SK-N-SH treated with all-trans-retinoic acid at 6 μM for 48 hours (cell line): ENCODE results near the gene NTSR1.

Experiments
- ATAC-seq: fragments of 200-7000 bp; cut with Tn5 transposase; 3 replicates; pipeline ENCODE4 v1.9.1; 2020; ENCODE audit warnings: mild to moderate bottlenecking, moderate library complexity
- ARNTL ChIP-seq: fragments of 450-650 bp; formaldehyde crosslinking; IDR thresholded peaks from 2 replicates; pipeline ENCODE4 v1.5.0; 2020; ENCODE audit warnings: low read depth, mild to moderate bottlenecking, moderate library complexity, borderline replicate concordance
- BACH2 ChIP-seq: fragments of 250-450 bp; sonication (Bioruptor Pico); IDR thresholded peaks from 2 replicates; pipeline ENCODE4 v1.9.0; 2021; ENCODE audit warnings: mild to moderate bottlenecking, borderline replicate concordance
- CREB5 ChIP-seq: fragments of 250-450 bp; sonication (Bioruptor Pico); IDR thresholded peaks from 2 replicates; pipeline ENCODE4 v1.5.1; 2020; ENCODE audit warnings: low read depth, mild to moderate bottlenecking, moderate library complexity
- CSDC2 ChIP-seq: fragments of 250-450 bp; sonication (Bioruptor Pico); IDR thresholded peaks from 2 replicates; pipeline ENCODE4 v1.5.0; 2020; ENCODE audit warnings: mild to moderate bottlenecking, moderate library complexity
- GLIS3 ChIP-seq: fragments of 250-450 bp; sonication (Bioruptor Pico); IDR thresholded peaks from 2 replicates; pipeline ENCODE4 v1.5.0; 2020; ENCODE audit warnings: mild to moderate bottlenecking, moderate library complexity
- ISL1 ChIP-seq: fragments of 250-450 bp; sonication (Bioruptor Pico); IDR thresholded peaks from 2 replicates; pipeline ENCODE4 v2.1.2; 2022; ENCODE audit warnings: mild to moderate bottlenecking, moderate library complexity
- OSR1 ChIP-seq: fragments of 250-450 bp; sonication (Bioruptor Pico); IDR thresholded peaks from 2 replicates; pipeline ENCODE4 v1.8.0; 2022; ENCODE audit warnings: moderate library complexity, mild to moderate bottlenecking, inconsistent platforms
- PPARA ChIP-seq: fragments of 250-450 bp; sonication (Bioruptor Pico); IDR thresholded peaks from 2 replicates; pipeline ENCODE4 v1.5.0; 2020; ENCODE audit warnings: mild to moderate bottlenecking, borderline replicate concordance
- RARB ChIP-seq: fragments of 250-450 bp; sonication (Bioruptor Pico); IDR thresholded peaks from 2 replicates; pipeline ENCODE4 v1.8.0; 2021; ENCODE audit warnings: mild to moderate bottlenecking, moderate library complexity
- SNAI2 ChIP-seq: fragments of 250-450 bp; sonication (Bioruptor Pico); IDR thresholded peaks from 2 replicates; pipeline ENCODE4 v1.5.0; 2020; ENCODE audit warnings: mild to moderate bottlenecking, moderate library complexity
- TCF4 ChIP-seq: fragments of 250-450 bp; sonication (Bioruptor Pico); IDR thresholded peaks from 2 replicates; pipeline ENCODE4 v1.8.0; 2021; ENCODE audit warnings: mild to moderate bottlenecking, moderate library complexity, borderline replicate concordance
- TOX ChIP-seq: fragments of 250-450 bp; sonication (Bioruptor Pico); IDR thresholded peaks from 2 replicates; pipeline ENCODE4 v1.8.0; 2021; ENCODE audit warnings: mild to moderate bottlenecking, moderate library complexity, borderline replicate concordance
- TSHZ2 ChIP-seq: fragments of 250-450 bp; sonication (Bioruptor Pico); IDR thresholded peaks from 2 replicates; pipeline ENCODE4 v1.5.0; 2020; ENCODE audit warnings: mild to moderate bottlenecking, moderate library complexity
- ZC3H10 ChIP-seq: fragments of 250-450 bp; sonication (Bioruptor Pico); IDR thresholded peaks from 2 replicates; pipeline ENCODE4 v1.5.1; 2021; ENCODE audit warnings: mild to moderate bottlenecking, moderate library complexity
- ZFP3 ChIP-seq: fragments of 250-450 bp; sonication (Bioruptor Pico); IDR thresholded peaks from 2 replicates; pipeline ENCODE4 v1.5.0; 2020; ENCODE audit warnings: mild to moderate bottlenecking, moderate library complexity
- ZFP30 ChIP-seq: fragments of 450-650 bp; formaldehyde crosslinking; IDR thresholded peaks from 2 replicates; pipeline ENCODE4 v1.5.0; 2022; ENCODE audit warnings: mild to moderate bottlenecking, moderate library complexity
- ZNF565 ChIP-seq: fragments of 450-650 bp; formaldehyde crosslinking; conservative IDR thresholded peaks from 2 replicates; pipeline ENCODE4 v1.5.0; 2020; ENCODE audit warnings: low read depth, mild to moderate bottlenecking, moderate library complexity
- ZNF70 ChIP-seq: fragments of 450-650 bp; formaldehyde crosslinking; IDR thresholded peaks from 2 replicates; pipeline ENCODE4 v1.5.0; 2020; ENCODE audit warnings: mild to moderate bottlenecking, moderate library complexity
- ZNF8 ChIP-seq: fragments of 450-650 bp; formaldehyde crosslinking; IDR thresholded peaks from 2 replicates; pipeline ENCODE4 v1.5.0; 2020; ENCODE audit warnings: mild to moderate bottlenecking, moderate library complexity
- TF ChIP-seq, protein P1 (sequence below): fragments of 250-450 bp; sonication (Bioruptor Pico); IDR thresholded peaks from 2 replicates; pipeline ENCODE4 v1.8.0; 2020; ENCODE audit warnings: mild to moderate bottlenecking, moderate library complexity, borderline replicate concordance
- TF ChIP-seq, protein P2 (sequence below): fragments of 250-450 bp; sonication (Bioruptor Pico); IDR thresholded peaks from 2 replicates; pipeline ENCODE4 v1.8.0; 2021; ENCODE audit warnings: low read depth, mild to moderate bottlenecking, moderate library complexity, borderline replicate concordance
- TF ChIP-seq, protein P3 (sequence below): fragments of 250-450 bp; sonication (Bioruptor Pico); IDR thresholded peaks from 2 replicates; pipeline ENCODE4 v1.5.1; 2021; ENCODE audit warnings: mild to moderate bottlenecking, moderate library complexity

The NTSR1 gene

GRCh38 chr20:62786157-62786556 lies 77.5 kb downstream of the NTSR1 start:
- no peak for TF ChIP-seq ARNTL (CRISPR knock-in tag)
- TF ChIP-seq TSHZ2 (CRISPR knock-in tag), result no peak
- no peak for TF ChIP-seq ZNF70 (CRISPR knock-in tag)
- no peak for TF ChIP-seq ZFP3
- no peak for TF ChIP-seq SNAI2
- TF ChIP-seq ZFP30, result no peak
- TF ChIP-seq, protein P1, sequence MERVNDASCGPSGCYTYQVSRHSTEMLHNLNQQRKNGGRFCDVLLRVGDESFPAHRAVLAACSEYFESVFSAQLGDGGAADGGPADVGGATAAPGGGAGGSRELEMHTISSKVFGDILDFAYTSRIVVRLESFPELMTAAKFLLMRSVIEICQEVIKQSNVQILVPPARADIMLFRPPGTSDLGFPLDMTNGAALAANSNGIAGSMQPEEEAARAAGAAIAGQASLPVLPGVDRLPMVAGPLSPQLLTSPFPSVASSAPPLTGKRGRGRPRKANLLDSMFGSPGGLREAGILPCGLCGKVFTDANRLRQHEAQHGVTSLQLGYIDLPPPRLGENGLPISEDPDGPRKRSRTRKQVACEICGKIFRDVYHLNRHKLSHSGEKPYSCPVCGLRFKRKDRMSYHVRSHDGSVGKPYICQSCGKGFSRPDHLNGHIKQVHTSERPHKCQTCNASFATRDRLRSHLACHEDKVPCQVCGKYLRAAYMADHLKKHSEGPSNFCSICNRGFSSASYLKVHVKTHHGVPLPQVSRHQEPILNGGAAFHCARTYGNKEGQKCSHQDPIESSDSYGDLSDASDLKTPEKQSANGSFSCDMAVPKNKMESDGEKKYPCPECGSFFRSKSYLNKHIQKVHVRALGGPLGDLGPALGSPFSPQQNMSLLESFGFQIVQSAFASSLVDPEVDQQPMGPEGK (CRISPR knock-in tag), result no peak
- no peak for TF ChIP-seq TCF4
- no peak for TF ChIP-seq ISL1 (CRISPR knock-in tag)
- TF ChIP-seq TOX (CRISPR knock-in tag), result no peak
- no peak for TF ChIP-seq GLIS3
- no peak for TF ChIP-seq CREB5
- TF ChIP-seq RARB (CRISPR knock-in tag), result no peak
- TF ChIP-seq, protein P2, sequence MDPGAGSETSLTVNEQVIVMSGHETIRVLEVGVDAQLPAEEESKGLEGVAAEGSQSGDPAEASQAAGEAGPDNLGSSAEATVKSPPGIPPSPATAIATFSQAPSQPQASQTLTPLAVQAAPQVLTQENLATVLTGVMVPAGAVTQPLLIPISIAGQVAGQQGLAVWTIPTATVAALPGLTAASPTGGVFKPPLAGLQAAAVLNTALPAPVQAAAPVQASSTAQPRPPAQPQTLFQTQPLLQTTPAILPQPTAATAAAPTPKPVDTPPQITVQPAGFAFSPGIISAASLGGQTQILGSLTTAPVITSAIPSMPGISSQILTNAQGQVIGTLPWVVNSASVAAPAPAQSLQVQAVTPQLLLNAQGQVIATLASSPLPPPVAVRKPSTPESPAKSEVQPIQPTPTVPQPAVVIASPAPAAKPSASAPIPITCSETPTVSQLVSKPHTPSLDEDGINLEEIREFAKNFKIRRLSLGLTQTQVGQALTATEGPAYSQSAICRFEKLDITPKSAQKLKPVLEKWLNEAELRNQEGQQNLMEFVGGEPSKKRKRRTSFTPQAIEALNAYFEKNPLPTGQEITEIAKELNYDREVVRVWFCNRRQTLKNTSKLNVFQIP (CRISPR knock-in tag), result no peak
- TF ChIP-seq BACH2 (CRISPR knock-in tag), result no peak
- TF ChIP-seq ZNF8 (CRISPR knock-in tag), result no peak
- no peak for TF ChIP-seq ZNF565 (CRISPR knock-in tag)
- no peak for TF ChIP-seq PPARA (CRISPR knock-in tag)
- no peak for TF ChIP-seq CSDC2 (CRISPR knock-in tag)
- ATAC-seq, result no peak; the same call in 2 of the 3 replicates

- TF ChIP-seq ZNF565 (CRISPR knock-in tag), result no peak
- no peak for TF ChIP-seq BACH2 (CRISPR knock-in tag)
- TF ChIP-seq, protein P3, sequence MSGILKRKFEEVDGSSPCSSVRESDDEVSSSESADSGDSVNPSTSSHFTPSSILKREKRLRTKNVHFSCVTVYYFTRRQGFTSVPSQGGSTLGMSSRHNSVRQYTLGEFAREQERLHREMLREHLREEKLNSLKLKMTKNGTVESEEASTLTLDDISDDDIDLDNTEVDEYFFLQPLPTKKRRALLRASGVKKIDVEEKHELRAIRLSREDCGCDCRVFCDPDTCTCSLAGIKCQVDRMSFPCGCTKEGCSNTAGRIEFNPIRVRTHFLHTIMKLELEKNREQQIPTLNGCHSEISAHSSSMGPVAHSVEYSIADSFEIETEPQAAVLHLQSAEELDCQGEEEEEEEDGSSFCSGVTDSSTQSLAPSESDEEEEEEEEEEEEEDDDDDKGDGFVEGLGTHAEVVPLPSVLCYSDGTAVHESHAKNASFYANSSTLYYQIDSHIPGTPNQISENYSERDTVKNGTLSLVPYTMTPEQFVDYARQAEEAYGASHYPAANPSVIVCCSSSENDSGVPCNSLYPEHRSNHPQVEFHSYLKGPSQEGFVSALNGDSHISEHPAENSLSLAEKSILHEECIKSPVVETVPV (CRISPR knock-in tag), result no peak
- TF ChIP-seq GLIS3, result no peak
- no peak for ATAC-seq
Measured at GRCh38 chr20:62787321-62787720, 78.7 kb downstream of the NTSR1 start.

DNA sequence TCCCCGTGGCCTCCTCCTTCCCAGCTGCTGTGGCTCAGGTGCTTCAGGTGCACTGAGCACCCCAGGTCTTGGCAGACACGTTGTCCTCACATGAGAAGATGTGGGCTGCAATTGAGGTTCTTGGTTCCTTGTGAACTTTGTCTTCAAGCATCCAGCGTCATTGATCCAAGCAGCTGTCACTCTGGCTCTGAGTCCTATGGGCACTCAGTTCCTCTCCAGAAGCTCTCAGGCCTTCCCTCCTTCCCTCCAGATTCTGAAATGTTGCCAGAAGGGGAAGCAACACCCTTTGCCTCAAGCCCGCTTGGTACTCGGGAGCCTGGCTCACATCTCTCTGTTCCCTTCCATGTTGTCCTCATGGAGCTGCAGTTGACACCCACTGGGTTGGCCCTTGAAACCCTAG lies 79.2 kb downstream of the NTSR1 start:
- no peak for ATAC-seq
- TF ChIP-seq CREB5, result no peak
- TF ChIP-seq ISL1 (CRISPR knock-in tag), result no peak
- TF ChIP-seq CSDC2 (CRISPR knock-in tag), result no peak
- no peak for TF ChIP-seq ZNF565 (CRISPR knock-in tag)
- TF ChIP-seq OSR1 (CRISPR knock-in tag), result no peak
- TF ChIP-seq ZFP30, result no peak
- no peak for TF ChIP-seq ZC3H10 (CRISPR knock-in tag)
- no peak for TF ChIP-seq ARNTL (CRISPR knock-in tag)
- TF ChIP-seq, protein P3 (CRISPR knock-in tag), result no peak
